CD1c-positive myeloid dendritic cell (primary cell): ENCODE measurements around the gene NEMP1.
A peak's percentile ranks its signal among the peaks of the same experiment; 100 is the strongest.
"Not testable (repeated sequence)": the region's sequence is repeated elsewhere in the genome, so short reads cannot be mapped to it uniquely, and the experiment has no call there.

Source experiments
- DNase-seq: peaks from one replicate; pipeline ENCODE4 v3.0.0-alpha.2; 2016; ENCODE audit errors: extremely low spot score

Gene NEMP1

DNA sequence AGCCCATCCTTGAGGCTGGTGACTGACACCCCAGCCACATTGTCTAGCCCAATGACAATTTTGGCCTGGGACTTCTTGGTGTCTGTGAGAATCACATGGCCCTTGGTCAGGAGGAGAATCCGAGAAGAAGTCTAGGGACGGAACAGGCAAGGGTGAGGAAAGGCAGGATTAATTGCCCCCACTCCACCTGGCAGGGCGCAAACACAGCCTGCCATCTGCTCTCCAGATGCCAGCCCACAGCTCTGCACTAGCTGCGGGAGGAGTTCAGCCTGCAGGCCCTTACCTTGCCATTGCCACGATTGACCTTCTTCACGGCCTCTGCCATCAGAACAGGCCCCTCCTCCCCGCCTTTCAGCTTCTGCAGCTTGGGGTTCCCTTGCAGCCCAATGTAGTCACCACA is 49.1 kb downstream of the NEMP1 start:
- DNase-seq = no peak

DNA sequence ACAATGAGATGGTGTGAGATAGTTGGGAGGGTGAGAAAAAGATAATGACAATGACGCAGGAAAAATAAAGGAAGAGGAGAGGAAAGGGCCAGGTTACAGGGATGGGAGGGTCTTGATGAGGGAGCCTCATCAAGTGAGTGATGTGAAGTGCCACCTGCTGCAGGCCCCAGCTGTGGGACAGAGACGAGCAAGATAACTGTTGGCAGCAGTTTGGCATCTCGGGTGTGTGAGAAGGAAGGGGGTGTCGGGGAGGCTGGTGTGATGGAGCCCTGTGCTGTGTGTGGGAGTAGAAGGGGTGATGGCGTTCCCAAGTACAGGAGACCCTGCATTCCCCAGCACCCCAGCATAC is 50.8 kb downstream of the NEMP1 start:
- no peak for DNase-seq

DNA sequence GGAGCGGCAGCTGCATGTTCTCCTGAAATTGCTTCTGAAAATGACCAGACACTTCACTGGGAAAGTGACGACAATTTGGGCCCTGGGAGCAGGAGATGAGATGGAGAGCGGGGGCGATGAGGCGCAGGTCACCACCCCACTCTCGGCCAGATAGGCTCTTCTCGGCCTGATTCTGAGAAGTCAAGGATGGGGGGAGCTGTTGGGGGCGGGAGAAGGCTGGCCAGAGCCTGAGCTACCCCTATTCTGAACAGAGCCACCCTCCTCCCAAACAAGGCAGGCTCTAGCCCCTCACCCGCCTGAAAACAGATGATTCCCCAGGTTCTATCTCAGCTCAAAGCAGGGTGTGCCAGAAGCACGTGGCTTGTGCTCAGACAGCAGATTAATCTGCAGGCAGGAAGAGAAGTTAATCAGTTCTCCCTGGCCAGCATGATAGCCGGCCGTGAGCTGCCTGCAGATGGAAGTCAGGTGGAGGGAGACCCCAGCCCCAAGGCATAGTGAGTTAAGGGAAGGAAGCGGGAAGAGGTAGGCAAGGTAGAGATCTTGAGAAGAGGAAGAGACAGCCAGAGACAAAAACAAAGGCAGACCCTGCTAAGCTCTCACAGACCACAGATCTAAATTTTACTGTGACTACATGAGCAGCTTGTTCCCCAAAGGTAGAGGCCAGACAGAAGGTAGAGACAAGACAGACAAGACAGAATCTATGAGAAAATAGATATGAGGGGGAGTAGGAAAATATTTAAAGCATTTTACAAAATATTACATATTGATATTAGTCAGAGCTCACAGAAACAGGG is 51.4 kb downstream of the NEMP1 start:
- no peak for DNase-seq

DNA sequence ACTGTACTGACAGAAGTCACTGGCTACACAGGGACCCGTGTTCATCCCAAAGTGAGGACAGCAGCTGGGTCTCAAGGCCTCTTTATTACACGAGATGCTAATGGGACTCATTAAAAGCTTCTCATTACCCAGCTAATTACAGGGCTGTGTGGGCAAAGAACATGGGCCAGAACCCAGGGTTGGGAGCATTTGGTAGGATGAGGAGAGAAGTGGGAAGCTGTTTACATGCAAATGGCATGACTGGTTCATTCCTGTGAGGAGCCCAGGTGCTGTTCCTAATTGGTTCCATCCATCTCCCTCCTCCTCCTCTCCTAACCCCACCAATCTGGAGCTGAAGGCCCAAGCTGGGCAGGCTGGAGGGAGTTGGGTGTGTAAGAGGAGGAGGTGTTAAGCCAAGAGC is 53.4 kb downstream of the NEMP1 start:
- DNase-seq = no peak

DNA sequence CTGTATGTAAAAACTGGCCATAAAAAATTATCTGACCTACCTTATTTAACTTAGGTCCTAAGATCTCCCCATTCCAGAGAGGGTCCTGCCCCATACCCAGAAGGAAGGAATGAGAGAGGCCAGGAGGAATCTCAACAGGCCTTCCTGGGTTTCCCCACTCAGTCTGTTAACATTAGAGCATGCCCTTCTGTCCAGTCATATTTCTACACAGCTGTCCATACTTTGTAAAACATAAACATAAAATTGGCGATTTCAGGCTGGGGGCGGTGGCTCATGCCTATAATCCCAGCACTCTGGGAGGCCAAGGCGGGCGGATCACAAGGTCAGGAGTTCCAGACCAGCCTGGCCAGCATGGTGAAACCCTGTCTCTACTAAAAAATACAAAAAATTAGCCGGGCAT is 56.3 kb downstream of the NEMP1 start:
- DNase-seq = not testable (repeated sequence)

DNA sequence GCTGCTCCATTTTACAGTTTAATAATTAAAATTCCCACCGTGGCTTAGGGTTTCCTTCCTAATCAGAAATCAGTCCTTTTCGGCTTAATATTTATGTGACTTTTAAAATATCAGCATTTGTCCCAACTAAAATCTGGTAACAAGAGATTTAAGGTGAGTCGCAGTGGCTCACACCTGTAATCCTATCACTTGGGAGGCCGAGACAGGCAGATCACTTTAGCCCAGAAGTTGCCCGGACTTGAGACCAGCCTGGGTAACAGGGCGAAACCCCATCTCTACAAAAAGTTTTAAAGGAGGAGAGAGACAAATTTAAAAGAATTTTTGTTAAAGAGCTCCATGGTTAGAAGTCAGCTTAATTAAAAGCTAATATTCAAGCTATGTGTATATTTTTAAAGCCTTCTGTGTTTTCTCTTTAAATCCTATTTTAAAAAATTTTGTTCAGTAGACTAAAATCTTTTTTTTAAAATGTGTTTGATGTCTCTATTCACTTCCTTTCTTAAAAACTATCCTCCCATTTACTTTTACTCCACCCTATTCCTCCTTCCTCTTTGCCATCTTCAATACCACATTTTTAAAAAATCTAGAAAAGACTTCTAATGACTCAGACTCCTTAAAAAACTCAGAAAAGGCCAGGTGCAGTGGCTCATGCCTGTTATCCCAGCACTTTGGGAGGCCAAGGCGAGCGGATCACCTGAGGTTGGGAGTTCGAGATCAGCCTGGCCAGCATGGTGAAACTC is 58.4 kb downstream of the NEMP1 start:
- DNase-seq = no peak

DNA sequence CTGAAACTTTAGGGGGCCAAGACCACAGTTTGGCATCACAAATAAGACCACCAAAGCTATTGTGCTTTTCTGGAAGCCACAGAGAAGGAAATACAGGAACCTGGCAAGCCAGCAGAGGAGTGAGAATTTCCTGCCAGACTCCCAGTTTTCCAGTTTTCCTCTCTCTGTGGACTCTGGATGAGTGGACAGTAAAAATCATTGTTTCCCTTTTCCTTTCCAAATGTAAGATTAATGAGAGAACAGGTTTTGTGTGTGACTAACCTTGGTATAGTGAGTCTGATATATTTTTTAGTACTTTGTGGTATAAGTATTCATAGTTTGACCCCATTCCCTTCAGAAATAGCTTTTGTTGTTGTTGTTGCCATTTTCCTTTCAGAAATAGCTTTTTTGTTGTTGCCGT is 59.7 kb downstream of the NEMP1 start:
- no peak for DNase-seq

DNA sequence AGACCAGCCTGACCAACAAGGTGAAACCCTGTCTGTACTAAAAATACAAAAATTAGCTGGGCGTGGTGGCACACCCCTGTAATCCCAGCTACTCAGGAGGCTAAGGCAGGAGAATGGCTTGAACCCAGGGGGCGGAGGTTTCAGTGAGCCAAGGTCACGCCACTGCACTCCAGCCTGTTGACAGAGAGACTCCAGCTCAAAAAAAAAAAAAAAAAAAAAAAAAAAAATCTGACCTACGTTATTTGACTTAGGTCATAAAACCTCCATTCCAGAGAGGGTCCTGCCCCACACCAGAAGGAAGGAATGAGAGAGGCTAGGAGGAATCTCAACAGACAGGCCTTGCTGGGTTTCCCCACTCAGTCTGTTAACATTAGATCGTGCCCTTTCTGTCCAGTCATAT is 60.2 kb downstream of the NEMP1 start:
- not testable (repeated sequence) for DNase-seq

DNA sequence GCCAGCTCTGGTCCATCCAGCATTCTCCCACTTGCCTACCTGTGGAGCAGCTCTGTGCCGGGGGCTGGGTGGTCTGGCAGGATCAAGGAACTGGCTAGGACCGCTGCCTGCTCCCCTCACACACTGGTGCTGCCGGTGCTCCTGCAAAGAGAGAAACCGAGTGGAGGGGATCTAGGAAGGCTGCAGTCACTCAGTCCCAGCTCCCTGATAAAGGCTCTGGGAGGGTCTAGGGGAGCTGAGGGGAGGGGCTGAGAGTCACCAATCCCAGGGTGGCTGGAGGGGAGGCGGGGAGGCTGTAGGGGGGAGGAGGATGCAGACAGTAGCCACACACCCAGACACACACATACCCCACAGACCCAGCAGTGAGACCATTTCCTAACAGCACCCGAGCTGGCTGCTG is 62.2 kb downstream of the NEMP1 start, which contains the start of gene TAC3:
Gene TAC3 (minus strand): TSS at position 182 of the 400 bp plus-strand sequence. CDS start 732 bp downstream, outside the sequence.
- DNase-seq = no peak

DNA sequence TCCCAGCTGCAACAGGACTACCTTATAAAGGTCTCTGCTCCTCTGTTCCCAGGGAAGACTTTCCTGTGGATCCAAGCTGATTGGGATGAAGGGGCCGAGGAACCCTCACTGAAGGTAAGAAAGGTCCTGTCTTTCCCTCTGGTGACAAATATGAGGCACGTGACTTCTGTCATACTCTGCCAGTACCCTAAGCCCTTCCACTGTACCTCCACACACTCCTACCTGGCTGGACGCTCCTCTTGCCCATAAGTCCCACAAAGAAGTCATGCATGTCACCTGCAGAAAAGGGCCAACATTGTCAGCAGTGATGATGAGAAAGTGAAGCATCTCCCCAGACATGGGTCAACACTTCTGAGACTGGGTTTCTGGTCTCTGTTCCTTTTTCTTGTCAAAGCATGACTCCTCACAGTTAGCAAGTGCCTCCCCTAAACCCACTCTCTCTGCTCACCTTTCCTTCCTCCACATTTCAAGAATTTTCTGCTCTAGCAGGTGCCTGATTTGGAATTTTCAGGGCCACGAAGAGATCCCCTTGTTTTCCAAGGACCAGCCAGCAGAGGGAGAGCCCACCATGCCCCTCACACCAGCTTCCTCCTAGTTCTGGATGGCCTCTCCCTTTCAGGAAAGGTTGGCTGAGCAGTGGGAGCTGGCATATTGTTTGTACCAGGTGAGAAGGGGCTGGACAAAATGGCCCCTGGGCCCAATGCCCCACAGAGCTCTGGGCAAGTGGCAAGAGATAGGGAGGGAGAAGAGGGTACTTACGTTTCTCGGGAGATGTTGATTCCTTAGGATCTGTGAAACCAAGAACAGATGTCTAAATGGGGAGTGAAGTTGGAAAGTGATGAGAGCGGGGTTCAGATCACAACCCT is 65.8 kb downstream of the NEMP1 start:
- DNase-seq = no peak

DNA sequence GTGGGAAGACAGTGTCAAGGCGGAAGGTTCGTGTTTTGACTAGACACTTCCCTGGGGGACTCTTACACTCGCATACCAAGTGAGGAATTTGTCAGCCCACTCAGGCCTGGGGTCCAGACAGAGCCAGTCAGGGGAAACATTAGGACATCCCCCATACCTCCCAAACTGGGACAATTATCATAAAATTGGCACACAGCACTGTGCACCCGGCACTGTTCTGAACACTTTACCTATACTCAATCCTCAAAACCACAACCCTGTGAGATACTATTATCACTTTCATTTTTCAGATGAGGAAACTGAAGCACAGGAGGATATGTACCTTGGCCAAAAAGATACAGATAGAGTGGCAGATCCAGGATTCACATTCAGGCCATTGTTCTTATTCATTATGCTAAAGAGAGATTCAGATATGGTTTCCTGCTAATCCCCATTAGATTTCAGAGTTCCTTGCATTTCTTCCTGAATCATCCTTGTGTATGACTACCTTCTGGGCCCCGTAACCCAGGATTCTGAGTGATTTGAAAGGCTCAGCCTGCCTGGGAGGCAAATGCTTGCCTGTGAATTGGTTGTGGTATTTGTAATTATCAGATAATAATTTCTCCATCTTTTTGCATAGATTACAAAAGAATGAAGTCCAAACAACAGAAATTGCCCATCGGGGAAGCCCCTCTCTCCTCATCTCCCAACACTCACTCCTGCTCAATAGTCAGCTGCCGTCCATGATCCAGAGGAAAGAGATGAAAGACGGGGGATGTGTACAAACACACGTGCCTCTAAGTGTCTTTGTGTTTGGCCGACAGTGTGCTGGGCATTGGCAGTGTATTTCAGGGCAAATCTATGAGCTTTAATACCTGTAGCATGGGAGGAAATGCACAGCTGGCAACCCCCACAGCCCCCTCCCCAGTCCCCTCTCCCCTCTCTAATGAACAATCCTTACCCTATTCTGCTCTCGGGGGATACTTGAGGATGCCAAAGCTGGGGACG is 66.9 kb downstream of the NEMP1 start:
- DNase-seq = no peak

DNA sequence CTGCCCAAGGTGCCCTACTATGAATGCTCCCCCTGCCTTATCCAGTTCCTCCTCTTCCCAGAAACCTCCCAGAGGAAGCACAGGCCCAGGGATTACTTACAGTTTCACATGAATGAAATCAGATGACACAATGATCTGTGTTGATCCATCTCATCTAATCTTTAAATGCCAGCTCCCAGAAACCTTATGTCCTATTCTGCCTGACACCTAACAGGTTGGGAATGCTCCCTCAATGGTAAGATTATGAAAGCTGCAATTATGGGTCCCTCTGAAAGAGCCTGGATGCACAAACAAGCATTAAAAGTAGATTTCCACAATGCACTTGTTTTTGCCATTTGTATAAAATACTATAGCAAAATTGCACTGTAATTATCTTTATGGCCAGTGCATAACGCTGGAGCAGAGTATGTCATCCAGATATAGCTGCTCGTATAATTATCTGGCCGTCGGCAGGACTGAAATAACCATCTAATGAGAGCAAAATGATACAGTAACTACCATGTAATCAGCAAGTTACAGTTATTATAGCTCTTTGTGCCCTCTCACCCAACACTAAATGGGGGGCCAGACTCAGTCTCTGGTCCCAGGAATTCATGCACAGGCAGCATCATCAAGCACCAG is 67.9 kb downstream of the NEMP1 start:
- no peak for DNase-seq

DNA sequence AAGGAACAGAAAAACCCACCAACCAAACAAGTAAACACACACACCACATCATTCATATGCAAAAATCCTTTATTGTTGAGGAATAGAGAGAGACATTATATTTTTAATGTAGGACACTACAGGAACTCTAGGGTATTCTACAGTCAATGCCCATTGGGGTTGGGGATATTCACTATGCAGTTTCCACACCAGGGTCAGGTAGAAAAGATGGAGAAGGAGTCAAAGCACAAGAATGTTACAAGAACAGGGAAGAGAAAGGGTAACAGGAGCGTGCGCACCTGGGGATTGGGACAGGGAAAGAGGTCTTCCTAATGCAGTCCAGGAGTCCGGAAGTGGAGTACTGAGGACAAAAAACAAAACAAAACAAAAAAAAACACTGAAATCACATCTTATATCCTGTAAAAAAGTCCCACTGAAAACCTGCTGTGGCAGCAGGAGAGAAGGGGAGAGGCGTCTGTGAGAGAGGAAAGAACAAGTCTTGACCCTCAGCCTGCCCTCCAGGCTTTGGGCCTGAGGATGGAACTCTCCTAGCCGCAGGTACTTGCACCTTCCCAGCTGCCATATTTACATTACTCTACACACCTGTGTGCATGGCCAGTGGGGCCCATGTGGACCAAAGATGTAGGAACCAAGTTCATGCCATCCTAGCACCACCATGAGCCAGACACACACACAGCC is 68.5 kb downstream of the NEMP1 start:
- DNase-seq = no peak

DNA sequence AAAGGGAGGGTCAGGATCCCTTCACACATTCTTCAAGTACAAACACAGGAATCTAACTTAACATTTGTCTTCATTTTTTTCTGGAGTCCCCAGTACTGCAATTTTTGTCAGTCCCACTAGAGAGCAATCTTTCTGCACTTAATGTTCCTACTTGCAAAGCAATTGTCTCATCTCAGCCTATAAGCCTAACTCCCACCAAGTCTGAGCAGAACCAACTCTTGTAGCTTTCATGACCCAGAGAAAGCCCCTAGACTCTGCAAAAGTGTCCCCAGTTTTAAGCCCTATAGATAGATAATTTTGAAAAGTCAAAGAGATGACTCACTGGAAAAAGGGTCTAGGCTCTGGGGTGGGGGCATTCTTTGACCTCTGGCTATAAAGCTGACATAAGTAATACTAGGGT is 70.4 kb downstream of the NEMP1 start:
- peak; percentile 70 for DNase-seq

DNA sequence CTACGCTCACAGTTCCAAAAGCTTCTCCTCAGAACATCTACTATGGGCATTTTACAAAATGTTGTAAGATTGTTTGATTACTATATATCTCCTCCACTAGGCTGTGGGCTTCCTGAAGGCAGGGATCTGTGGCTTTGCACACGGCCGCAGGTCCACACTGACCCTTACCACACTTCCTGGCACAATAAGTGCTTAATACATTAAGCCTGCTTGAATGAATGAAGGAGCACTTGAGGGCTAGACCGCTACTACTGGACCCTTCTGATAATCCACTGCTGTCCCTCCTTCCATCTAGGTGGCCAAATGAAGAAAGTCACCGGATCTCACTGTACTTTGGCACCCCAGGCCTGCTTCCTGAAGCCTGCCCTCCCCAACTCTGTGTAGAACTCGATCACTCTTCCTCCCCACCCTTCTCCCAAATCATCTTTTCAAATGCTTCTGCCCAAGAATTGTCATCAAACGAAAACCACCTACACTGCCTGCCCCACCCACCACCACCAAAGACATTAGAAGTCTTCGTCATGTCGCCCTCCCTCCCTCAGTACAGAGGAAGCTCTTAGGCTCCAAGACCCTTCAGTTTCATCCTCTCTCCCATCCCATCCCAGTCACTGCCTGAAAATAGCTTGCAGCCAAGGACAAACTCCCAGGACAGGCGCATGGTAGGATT is 71.6 kb downstream of the NEMP1 start:
- DNase-seq = no peak

DNA sequence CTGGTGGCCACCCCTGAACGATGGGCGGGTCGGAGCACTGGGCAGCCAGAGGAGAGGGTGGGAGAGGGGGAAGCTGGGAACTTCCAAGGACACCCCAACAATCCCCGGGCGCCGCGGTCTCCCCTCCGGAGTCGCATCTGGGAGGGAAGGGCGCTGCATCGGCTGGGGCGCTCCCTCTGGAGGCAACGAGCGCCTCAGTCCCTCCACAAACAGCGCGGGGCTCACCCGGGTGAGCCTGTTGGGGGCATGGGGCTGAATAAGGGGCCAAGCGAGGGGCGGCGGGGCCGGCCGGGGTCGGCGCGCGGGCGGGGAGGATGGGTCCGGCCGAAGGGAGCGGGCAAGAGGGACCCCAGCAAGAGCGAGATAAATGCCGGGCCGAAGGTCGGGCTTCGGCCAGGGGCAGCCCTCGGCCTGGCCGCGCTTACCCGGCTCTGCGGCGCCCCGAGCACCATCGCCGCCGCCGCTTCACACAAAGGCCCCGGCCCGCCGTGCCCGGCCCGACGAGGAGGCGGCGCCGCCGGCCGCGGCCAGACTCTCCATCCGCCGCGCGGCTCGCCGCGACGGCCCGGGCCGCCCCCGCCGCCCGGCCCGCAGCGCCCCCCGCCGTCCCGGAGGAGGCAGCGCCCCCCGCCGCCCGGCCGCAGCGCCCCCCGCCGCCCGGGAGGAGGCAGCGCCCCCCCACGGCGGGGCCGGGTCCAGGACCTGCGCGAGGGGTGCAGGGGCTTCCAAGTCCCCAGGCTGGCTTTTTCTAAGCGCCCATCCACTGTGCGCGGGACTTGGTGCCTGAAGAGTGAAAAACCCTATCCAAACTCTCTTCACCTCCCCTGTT is 72.4 kb downstream of the NEMP1 start, which contains the start of gene ZBTB39:
Gene ZBTB39 (minus strand): TSS at position 567 of the 829 bp plus-strand sequence. CDS start 1,629 bp downstream, outside the sequence.
- peak; percentile 81 for DNase-seq
